Measurements from ENCODE around the gene FOSL2.

FOSL2 gene

GRCh38 chr2:28431741-28432140 lies 39.1 kb downstream of the FOSL2 start:
- no peak for DNase-seq (ENCODE audit: low read depth in 3 of 3)

GRCh38 chr2:28432362-28432761 lies 39.7 kb downstream of the FOSL2 start:
- DNase-seq (ENCODE audit: low read depth in 3 of 3), result no peak

- DNase-seq (ENCODE audit: low read depth in 3 of 3), result no peak
Measured at GRCh38 chr2:28433215-28433614, 40.6 kb downstream of the FOSL2 start.

GRCh38 chr2:28433935-28434599 lies 41.4 kb downstream of the FOSL2 start:
- no peak for DNase-seq (ENCODE audit: low read depth in 3 of 3)

- DNase-seq (ENCODE audit: low read depth in 3 of 3), result no peak
Measured at GRCh38 chr2:28434600-28434989, 41.9 kb downstream of the FOSL2 start.

GRCh38 chr2:28435241-28435640 lies 42.6 kb downstream of the FOSL2 start:
- DNase-seq (ENCODE audit: low read depth in 3 of 3), result no peak

- DNase-seq (ENCODE audit: low read depth in 3 of 3), result no peak
Measured at GRCh38 chr2:28435814-28436351, 43.2 kb downstream of the FOSL2 start.

GRCh38 chr2:28436525-28437051 lies 43.9 kb downstream of the FOSL2 start:
- DNase-seq (ENCODE audit: low read depth in 3 of 3), result no peak

- no peak for DNase-seq (ENCODE audit: low read depth in 3 of 3)
Measured at GRCh38 chr2:28437149-28437835, 44.6 kb downstream of the FOSL2 start.

- no peak for DNase-seq (ENCODE audit: low read depth in 3 of 3)
Measured at GRCh38 chr2:28437918-28438317, 45.3 kb downstream of the FOSL2 start.

GRCh38 chr2:28438532-28439063 lies 45.9 kb downstream of the FOSL2 start:
- no peak for DNase-seq (ENCODE audit: low read depth in 3 of 3)

GRCh38 chr2:28439127-28439526 lies 46.5 kb downstream of the FOSL2 start:
- DNase-seq (ENCODE audit: low read depth in 3 of 3), result no peak

GRCh38 chr2:28439763-28440162 lies 47.1 kb downstream of the FOSL2 start:
- no peak for DNase-seq (ENCODE audit: low read depth in 3 of 3)

- no peak for DNase-seq (ENCODE audit: low read depth in 3 of 3)
Measured at GRCh38 chr2:28442328-28442727, 49.7 kb downstream of the FOSL2 start.

- DNase-seq (ENCODE audit: low read depth in 3 of 3), result no peak
Measured at GRCh38 chr2:28444956-28445355, 52.3 kb downstream of the FOSL2 start.

- no peak for DNase-seq (ENCODE audit: low read depth in 3 of 3)
Measured at GRCh38 chr2:28445448-28446258, 53.0 kb downstream of the FOSL2 start.

- no peak for DNase-seq (ENCODE audit: low read depth in 3 of 3)
Measured at GRCh38 chr2:28446531-28446930, 53.9 kb downstream of the FOSL2 start.

GRCh38 chr2:28447086-28447485 lies 54.4 kb downstream of the FOSL2 start:
- DNase-seq (ENCODE audit: low read depth in 3 of 3), result no peak

GRCh38 chr2:28447943-28448792 lies 55.5 kb downstream of the FOSL2 start:
- no peak for DNase-seq (ENCODE audit: low read depth in 3 of 3)

GRCh38 chr2:28448793-28449100 lies 56.1 kb downstream of the FOSL2 start:
- no peak for DNase-seq (ENCODE audit: low read depth in 3 of 3)

GRCh38 chr2:28449126-28449487 lies 56.4 kb downstream of the FOSL2 start:
- DNase-seq (ENCODE audit: low read depth in 3 of 3), result no peak
